Trophoblast cell (in vitro differentiated cells and primary cell): Measurements from ENCODE around the gene ZFHX2.

Experiments used
- DNase-seq, 2 donors: peaks; one replicate each; pipeline ENCODE4 v3.0.0-alpha.2; 2016
- H2AFZ ChIP-seq: 2 replicates; pipeline ENCODE4 v1.6.1; 2013; ENCODE audit warnings: low read length, moderate library complexity, mild to moderate bottlenecking; ENCODE audit not compliant: insufficient read depth, poor library complexity
- H2AK5ac ChIP-seq: 2 replicates; pipeline ENCODE4 v1.6.1; 2013; ENCODE audit warnings: mild to moderate bottlenecking, low read length
- H2BK120ac ChIP-seq: 2 replicates; pipeline ENCODE4 v1.6.1; 2013; ENCODE audit warnings: low read length, mild to moderate bottlenecking, moderate library complexity; ENCODE audit not compliant: insufficient read depth, poor library complexity
- H2BK12ac ChIP-seq: 2 replicates; pipeline ENCODE4 v1.6.1; 2013; ENCODE audit warnings: mild to moderate bottlenecking, low read length, moderate library complexity
- H2BK5ac ChIP-seq: 2 replicates; pipeline ENCODE4 v1.6.1; 2013; ENCODE audit warnings: low read length, low read depth, moderate library complexity, mild to moderate bottlenecking; ENCODE audit not compliant: poor library complexity
- H3K14ac ChIP-seq: 2 replicates; pipeline ENCODE4 v1.6.1; 2013; ENCODE audit warnings: mild to moderate bottlenecking, low read length
- H3K18ac ChIP-seq: 2 replicates; pipeline ENCODE4 v1.6.1; 2013; ENCODE audit warnings: mild to moderate bottlenecking, low read length
- H3K23ac ChIP-seq: 2 replicates; pipeline ENCODE4 v1.6.1; 2013; ENCODE audit warnings: low read length
- H3K27ac ChIP-seq: 2 replicates; pipeline ENCODE4 v1.5.1; 2013; ENCODE audit warnings: low read depth, mild to moderate bottlenecking, inconsistent platforms, low read length, moderate library complexity
- H3K27me3 ChIP-seq: 2 replicates; pipeline ENCODE4 v1.6.1; 2013; ENCODE audit warnings: inconsistent platforms, mild to moderate bottlenecking, low read length, moderate library complexity; ENCODE audit not compliant: insufficient read depth
- H3K36me3 ChIP-seq, 2 experiments: 1 replicate in 1 of 2; 2 replicates in 1 of 2; pipeline ENCODE4 v1.6.1; 2013; ENCODE audit warnings: low read length in 2 of 2, mild to moderate bottlenecking in 2 of 2, moderate library complexity in 1 of 2; ENCODE audit not compliant: insufficient read depth in 2 of 2, control insufficient read depth in 1 of 2
- H3K4ac ChIP-seq: 2 replicates; pipeline ENCODE4 v1.6.1; 2013; ENCODE audit warnings: low read depth, mild to moderate bottlenecking, low read length, moderate library complexity
- H3K4me1 ChIP-seq, 2 experiments: 1 replicate in 1 of 2; 2 replicates in 1 of 2; pipeline ENCODE4 v1.6.1; 2013; ENCODE audit warnings: low read length in 2 of 2, mild to moderate bottlenecking in 2 of 2, moderate library complexity in 1 of 2; ENCODE audit not compliant: insufficient read depth in 2 of 2, control insufficient read depth in 1 of 2
- H3K4me2 ChIP-seq: 2 replicates; pipeline ENCODE4 v1.6.1; 2013; ENCODE audit warnings: inconsistent platforms, mild to moderate bottlenecking, low read length, moderate library complexity
- H3K4me3 ChIP-seq: 2 replicates; pipeline ENCODE4 v1.5.1; 2013; ENCODE audit warnings: mild to moderate bottlenecking, low read depth, low read length, inconsistent platforms
- H3K79me1 ChIP-seq: one replicate; pipeline ENCODE4 v1.6.1; 2013; ENCODE audit warnings: low read length
- H3K79me2 ChIP-seq: 2 replicates; pipeline ENCODE4 v1.6.1; 2013; ENCODE audit warnings: low read length, mild to moderate bottlenecking; ENCODE audit not compliant: control insufficient read depth, insufficient read depth, poor library complexity
- H3K9ac ChIP-seq: 2 replicates; pipeline ENCODE4 v1.6.1; 2013; ENCODE audit warnings: mild to moderate bottlenecking, low read length
- H3K9me3 ChIP-seq: 2 replicates; pipeline ENCODE4 v1.6.1; 2013; ENCODE audit warnings: low read depth, mild to moderate bottlenecking, control low read depth, inconsistent platforms, low read length; ENCODE audit not compliant: insufficient read depth
- H4K12ac ChIP-seq: 2 replicates; pipeline ENCODE4 v1.6.1; 2013; ENCODE audit warnings: low read depth, mild to moderate bottlenecking, low read length, moderate library complexity
- H4K8ac ChIP-seq: 2 replicates; pipeline ENCODE4 v1.6.1; 2013; ENCODE audit warnings: low read depth, mild to moderate bottlenecking, low read length, moderate library complexity
- H4K91ac ChIP-seq: one replicate; pipeline ENCODE4 v1.6.1; 2013; ENCODE audit warnings: low read depth, mild to moderate bottlenecking, low read length, moderate library complexity
- WGBS: extraction: QIAGEN DNeasy Blood & Tissue Kit; methylation state at CpG from one replicate; pipeline ENCODE4 v1.1.7; 2013; ENCODE audit warnings: missing lambda C conversion rate; ENCODE audit not compliant: insufficient read length, insufficient coverage; ENCODE audit errors: extremely low coverage; 5-methylcytosine and 5-hydroxymethylcytosine counted together

Gene ZFHX2

GRCh38 chr14:23545740-23546365 is 5.7 kb downstream of the ZFHX2 start:
- no peak overlapping the region for H4K12ac ChIP-seq
- H3K23ac ChIP-seq: no peak overlapping the region
- no peak overlapping the region for H3K4me2 ChIP-seq
- H4K8ac ChIP-seq: no peak overlapping the region
- no peak for DNase-seq
- no peak overlapping the region for H2BK5ac ChIP-seq
- H3K27me3 ChIP-seq: no peaks in the 10 kb centered on the region
- no peaks in the 10 kb centered on the region for H3K9me3 ChIP-seq
- no peak overlapping the region for H2AK5ac ChIP-seq
- peaks cover 0 to 2% of the 10 kb centered on the region in 2 experiments for H3K36me3 ChIP-seq
- H3K27ac ChIP-seq: no peak overlapping the region
- H4K91ac ChIP-seq: no peak overlapping the region
- H3K14ac ChIP-seq: no peak overlapping the region
- H3K18ac ChIP-seq: no peak overlapping the region
- H3K4me1 ChIP-seq: peaks cover 3 to 9% of the 10 kb centered on the region in 2 experiments
- no peaks in the 10 kb centered on the region for H3K79me1 ChIP-seq
- H2AFZ ChIP-seq: no peak overlapping the region
- no peak overlapping the region for H2BK12ac ChIP-seq
- no peak overlapping the region for H2BK120ac ChIP-seq
- no peak overlapping the region for H3K4me3 ChIP-seq
- no peak overlapping the region for H3K4ac ChIP-seq
- H3K79me2 ChIP-seq: no peaks in the 10 kb centered on the region
- no CpG with 5 or more reads among the region's 4 CpGs for WGBS
- H3K9ac ChIP-seq: peak overlapping the region; percentile 11

- no CpG with 5 or more reads among the region's 25 CpGs for WGBS
- no peak overlapping the region for H2BK12ac ChIP-seq
- no peak overlapping the region for H2AK5ac ChIP-seq
- peaks cover 0 to 3% of the 10 kb centered on the region in 2 experiments for H3K4me1 ChIP-seq
- H4K91ac ChIP-seq: no peak overlapping the region
- no peak overlapping the region for H3K18ac ChIP-seq
- H3K27me3 ChIP-seq: no peaks in the 10 kb centered on the region
- H2BK120ac ChIP-seq: no peak overlapping the region
- peaks cover 0 to 2% of the 10 kb centered on the region in 2 experiments for H3K36me3 ChIP-seq
- no peak overlapping the region for H2BK5ac ChIP-seq
- H3K4me2 ChIP-seq: no peak overlapping the region
- no peak overlapping the region for H3K27ac ChIP-seq
- H2AFZ ChIP-seq: no peak overlapping the region
- no peak overlapping the region for H4K12ac ChIP-seq
- H3K4me3 ChIP-seq: peak overlapping the region; percentile 23
- no peaks in the 10 kb centered on the region for H3K79me1 ChIP-seq
- no peak overlapping the region for H3K23ac ChIP-seq
- no peak overlapping the region for H3K4ac ChIP-seq
- H3K9ac ChIP-seq: no peak overlapping the region
- H3K9me3 ChIP-seq: no peaks in the 10 kb centered on the region
- no peak overlapping the region for H3K14ac ChIP-seq
- H3K79me2 ChIP-seq: no peaks in the 10 kb centered on the region
- DNase-seq: no peak
- H4K8ac ChIP-seq: no peak overlapping the region
These were observed 6.8 kb downstream of the ZFHX2 start for GRCh38 chr14:23544511-23545447.

GRCh38 chr14:23543403-23543802 is 8.2 kb downstream of the ZFHX2 start:
- no peak overlapping the region for H4K91ac ChIP-seq
- H3K79me1 ChIP-seq: no peaks in the 10 kb centered on the region
- no peak overlapping the region for H3K9ac ChIP-seq
- no peak overlapping the region for H2BK5ac ChIP-seq
- no peak overlapping the region for H3K27ac ChIP-seq
- no peak overlapping the region for H4K12ac ChIP-seq
- no peak for DNase-seq
- H2AFZ ChIP-seq: no peak overlapping the region
- H3K4me3 ChIP-seq: no peak overlapping the region
- no peak overlapping the region for H3K4ac ChIP-seq
- no CpG with 5 or more reads among the region's 5 CpGs for WGBS
- no peak overlapping the region for H4K8ac ChIP-seq
- peaks cover 0 to 2% of the 10 kb centered on the region in 2 experiments for H3K4me1 ChIP-seq
- no peak overlapping the region for H2BK120ac ChIP-seq
- peaks cover 0 to 2% of the 10 kb centered on the region in 2 experiments for H3K36me3 ChIP-seq
- H3K9me3 ChIP-seq: no peaks in the 10 kb centered on the region
- H3K18ac ChIP-seq: no peak overlapping the region
- H3K4me2 ChIP-seq: no peak overlapping the region
- H2AK5ac ChIP-seq: no peak overlapping the region
- H3K14ac ChIP-seq: no peak overlapping the region
- H3K79me2 ChIP-seq: no peaks in the 10 kb centered on the region
- no peak overlapping the region for H3K23ac ChIP-seq
- H3K27me3 ChIP-seq: no peaks in the 10 kb centered on the region
- H2BK12ac ChIP-seq: no peak overlapping the region

- no peak overlapping the region for H3K23ac ChIP-seq
- H2AFZ ChIP-seq: no peak overlapping the region
- no peaks in the 10 kb centered on the region for H3K9me3 ChIP-seq
- no peak overlapping the region for H2AK5ac ChIP-seq
- no peak overlapping the region for H3K4ac ChIP-seq
- H4K91ac ChIP-seq: no peak overlapping the region
- H4K12ac ChIP-seq: no peak overlapping the region
- H2BK5ac ChIP-seq: no peak overlapping the region
- no CpG with 5 or more reads among the region's 5 CpGs for WGBS
- H3K79me1 ChIP-seq: no peaks in the 10 kb centered on the region
- peaks cover 0 to 2% of the 10 kb centered on the region in 2 experiments for H3K36me3 ChIP-seq
- no peaks in the 10 kb centered on the region for H3K79me2 ChIP-seq
- no peak overlapping the region for H2BK12ac ChIP-seq
- H4K8ac ChIP-seq: no peak overlapping the region
- no peak overlapping the region for H3K14ac ChIP-seq
- H3K27ac ChIP-seq: no peak overlapping the region
- no peak overlapping the region for H3K4me2 ChIP-seq
- no peaks in the 10 kb centered on the region for H3K27me3 ChIP-seq
- DNase-seq: no peak
- no peak overlapping the region for H2BK120ac ChIP-seq
- no peak overlapping the region for H3K18ac ChIP-seq
- H3K4me1 ChIP-seq: no peaks in the 10 kb centered on the region
- H3K4me3 ChIP-seq: no peak overlapping the region
- H3K9ac ChIP-seq: no peak overlapping the region
These were observed 9.3 kb downstream of the ZFHX2 start for GRCh38 chr14:23542261-23542660.
